ENCODE data around the gene EDEM3. TPM values are rescaled to one million over a fixed set of nuclear protein-coding genes. Genes with fewer than 3 reads are reported as not detected.

EDEM3 gene
- total and polyA plus RNA-seq, 11 donors: 7.2 to 28.6 (median 17.6) TPM

DNA sequence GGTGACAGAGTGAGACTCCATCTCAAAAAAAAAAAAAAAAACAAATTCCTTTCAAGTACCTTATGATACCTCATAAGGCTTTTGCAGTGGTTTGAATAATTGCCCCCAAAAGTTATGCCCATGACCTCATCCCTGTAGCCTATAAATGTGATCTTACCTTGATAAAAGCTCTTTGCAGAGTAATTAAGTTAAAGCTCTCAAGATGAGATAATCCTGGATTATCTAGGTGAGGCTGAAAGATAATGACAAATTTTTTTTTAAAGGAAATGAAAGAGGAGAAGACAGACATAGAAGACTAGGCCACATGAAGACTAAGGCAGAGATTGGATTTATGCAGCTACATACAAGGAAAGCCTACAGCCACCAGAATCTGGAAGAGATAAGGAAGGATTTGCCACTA, 20.7 kb upstream of the EDEM3 start:
- intact Hi-C loops (cut with DNase I): no loop called here
- H3K27me3 ChIP-seq: no peaks in the 10 kb centered on the region
- no peaks in the 10 kb centered on the region for H3K36me3 ChIP-seq
- no peak for DNase-seq
- H3K4me1 ChIP-seq: no peaks in the 10 kb centered on the region
- TF ChIP-seq, protein P1, sequence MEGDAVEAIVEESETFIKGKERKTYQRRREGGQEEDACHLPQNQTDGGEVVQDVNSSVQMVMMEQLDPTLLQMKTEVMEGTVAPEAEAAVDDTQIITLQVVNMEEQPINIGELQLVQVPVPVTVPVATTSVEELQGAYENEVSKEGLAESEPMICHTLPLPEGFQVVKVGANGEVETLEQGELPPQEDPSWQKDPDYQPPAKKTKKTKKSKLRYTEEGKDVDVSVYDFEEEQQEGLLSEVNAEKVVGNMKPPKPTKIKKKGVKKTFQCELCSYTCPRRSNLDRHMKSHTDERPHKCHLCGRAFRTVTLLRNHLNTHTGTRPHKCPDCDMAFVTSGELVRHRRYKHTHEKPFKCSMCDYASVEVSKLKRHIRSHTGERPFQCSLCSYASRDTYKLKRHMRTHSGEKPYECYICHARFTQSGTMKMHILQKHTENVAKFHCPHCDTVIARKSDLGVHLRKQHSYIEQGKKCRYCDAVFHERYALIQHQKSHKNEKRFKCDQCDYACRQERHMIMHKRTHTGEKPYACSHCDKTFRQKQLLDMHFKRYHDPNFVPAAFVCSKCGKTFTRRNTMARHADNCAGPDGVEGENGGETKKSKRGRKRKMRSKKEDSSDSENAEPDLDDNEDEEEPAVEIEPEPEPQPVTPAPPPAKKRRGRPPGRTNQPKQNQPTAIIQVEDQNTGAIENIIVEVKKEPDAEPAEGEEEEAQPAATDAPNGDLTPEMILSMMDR (IDR thresholded peaks at IDR 0.05): no peak
- TF ChIP-seq POLR2A (IDR thresholded peaks at IDR 0.05): no peak
- no peak overlapping the region for H3K27ac ChIP-seq
- ATAC-seq: no peak
- no peak overlapping the region for H3K4me3 ChIP-seq
- H3K9me3 ChIP-seq: no peaks in the 10 kb centered on the region

DNA sequence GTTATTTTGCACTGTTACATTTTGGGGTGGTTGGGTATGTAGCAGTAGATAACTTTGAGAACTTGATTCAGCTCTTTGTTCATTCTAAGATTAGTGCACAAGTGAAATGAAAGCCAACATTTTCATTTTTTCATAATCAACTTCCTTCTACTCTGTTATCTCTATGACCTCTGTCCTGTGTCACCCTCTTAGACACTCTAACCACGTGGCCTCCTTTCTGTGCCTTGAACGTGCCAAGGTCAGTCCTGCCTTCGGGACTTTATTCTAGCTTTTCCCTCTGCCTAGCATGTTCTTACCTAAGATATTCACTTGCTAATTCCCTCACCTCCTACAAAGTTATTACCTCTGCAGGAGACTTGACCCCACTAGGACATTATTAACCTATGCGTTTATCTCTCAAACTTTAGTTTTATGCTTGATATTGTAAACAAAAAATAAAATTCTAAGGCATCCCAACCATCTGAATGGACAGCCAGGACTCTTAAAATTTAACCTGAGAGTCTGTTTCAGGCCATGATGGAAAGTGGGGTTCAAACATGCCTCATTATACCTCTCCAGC, 19.2 kb upstream of the EDEM3 start:
- no peaks in the 10 kb centered on the region for H3K36me3 ChIP-seq
- WGBS, 4 donors: 45 to 58% (median 54%) methylated on average over 4 of the region's 4 CpGs
- ATAC-seq: no peak
- no peak for DNase-seq
- intact Hi-C loops (cut with DNase I): no loop called here
- no peak overlapping the region for H3K4me3 ChIP-seq
- TF ChIP-seq, protein P1 (IDR thresholded peaks at IDR 0.05): no peak
- no peak for TF ChIP-seq POLR2A (IDR thresholded peaks at IDR 0.05)
- no peaks in the 10 kb centered on the region for H3K4me1 ChIP-seq
- H3K27ac ChIP-seq: no peak overlapping the region
- no peaks in the 10 kb centered on the region for H3K27me3 ChIP-seq
- no peaks in the 10 kb centered on the region for H3K9me3 ChIP-seq

DNA sequence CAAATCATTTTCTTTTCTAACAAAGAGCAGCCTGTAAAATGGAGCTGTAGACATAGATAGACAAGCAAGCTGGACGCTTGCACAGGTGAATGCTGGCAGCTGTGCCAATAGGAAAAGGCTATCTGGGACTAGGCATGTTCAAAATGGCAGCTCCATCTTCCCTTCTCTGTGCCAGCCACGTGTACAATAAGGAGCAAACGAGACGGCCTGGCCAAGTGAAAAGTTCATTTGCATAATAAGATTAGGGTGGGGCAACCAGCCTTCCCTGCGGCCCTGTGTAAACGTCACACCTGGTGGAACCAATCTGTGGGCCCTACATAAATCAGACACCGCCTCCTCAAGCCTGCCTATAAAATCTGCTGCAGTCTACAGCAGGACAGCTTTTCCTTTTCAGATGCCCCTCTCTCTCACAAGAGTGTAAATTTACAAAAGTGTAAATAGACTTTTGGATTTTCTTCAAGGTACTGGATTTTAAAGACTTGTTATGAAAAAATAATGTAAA, 16.6 kb upstream of the EDEM3 start:
- no peak for DNase-seq
- no peaks in the 10 kb centered on the region for H3K27me3 ChIP-seq
- no peak overlapping the region for H3K4me3 ChIP-seq
- no peak overlapping the region for H3K27ac ChIP-seq
- H3K4me1 ChIP-seq: no peaks in the 10 kb centered on the region
- no peak for TF ChIP-seq POLR2A (IDR thresholded peaks at IDR 0.05)
- TF ChIP-seq, protein P1 (IDR thresholded peaks at IDR 0.05): no peak
- no peaks in the 10 kb centered on the region for H3K36me3 ChIP-seq
- WGBS, 4 donors: 77 to 80% (median 79%) methylated on average over 7 of the region's 7 CpGs
- no peaks in the 10 kb centered on the region for H3K9me3 ChIP-seq
- intact Hi-C loops (cut with DNase I): no loop called here
- no peak for ATAC-seq

DNA sequence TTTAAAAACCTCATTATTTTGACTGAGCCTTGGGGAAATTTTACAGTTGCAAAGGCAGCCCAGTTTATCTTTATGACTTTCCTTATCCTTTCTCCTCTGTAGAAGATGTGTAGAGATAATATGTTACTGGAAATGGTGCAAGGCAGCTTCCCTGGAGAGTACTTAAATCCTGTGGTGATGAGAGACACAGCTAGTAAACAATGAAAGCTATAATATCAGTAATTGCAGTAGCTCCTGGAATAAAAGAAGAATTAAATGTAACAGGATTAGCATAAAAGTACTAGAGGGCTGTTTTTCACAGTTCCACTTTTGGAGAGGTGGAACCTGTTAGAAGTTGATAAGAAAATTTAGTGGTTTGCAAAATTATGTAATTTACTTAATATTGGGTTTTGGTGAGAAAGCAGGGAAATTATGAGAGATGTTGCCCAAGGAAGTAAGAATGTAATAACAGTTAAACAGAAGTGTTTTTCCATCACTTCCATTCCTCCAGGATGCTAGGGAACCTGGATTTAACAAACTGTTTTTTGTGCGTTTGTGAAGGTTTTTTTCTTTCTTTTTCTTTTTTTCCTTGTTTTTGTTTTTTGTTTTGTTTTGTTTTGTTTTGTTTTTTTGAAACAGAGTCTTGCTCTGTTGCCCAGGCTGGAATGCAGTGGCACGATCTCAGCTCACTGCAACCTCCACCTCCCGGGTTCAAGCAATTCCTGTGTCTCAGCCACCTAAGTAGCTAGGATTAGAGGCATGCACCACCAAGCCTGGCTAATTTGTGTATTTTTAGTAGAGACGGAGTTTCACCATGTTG, 15.7 kb upstream of the EDEM3 start:
- H3K9me3 ChIP-seq: no peaks in the 10 kb centered on the region
- H3K4me1 ChIP-seq: no peaks in the 10 kb centered on the region
- no peak for ATAC-seq
- DNase-seq: no peak
- H3K27ac ChIP-seq: no peak overlapping the region
- TF ChIP-seq POLR2A (IDR thresholded peaks at IDR 0.05): no peak
- TF ChIP-seq, protein P1 (IDR thresholded peaks at IDR 0.05): no peak
- no peaks in the 10 kb centered on the region for H3K36me3 ChIP-seq
- 82 to 95% (median 90%) methylated on average over 4 of the region's 4 CpGs for WGBS, 4 donors
- H3K4me3 ChIP-seq: no peak overlapping the region
- intact Hi-C loops (cut with DNase I): no loop called here
- no peaks in the 10 kb centered on the region for H3K27me3 ChIP-seq

All from heart left ventricle (tissue), 16 donors.